IPS DF 4.7 (cell line): ENCODE measurements around the gene SBNO2.

Experiments used
- DNase-seq: peaks from one replicate; pipeline ENCODE4 v3.0.0-alpha.2; 2013; ENCODE audit warnings: low spot score; ENCODE audit errors: extremely low read depth

SBNO2 gene

DNA sequence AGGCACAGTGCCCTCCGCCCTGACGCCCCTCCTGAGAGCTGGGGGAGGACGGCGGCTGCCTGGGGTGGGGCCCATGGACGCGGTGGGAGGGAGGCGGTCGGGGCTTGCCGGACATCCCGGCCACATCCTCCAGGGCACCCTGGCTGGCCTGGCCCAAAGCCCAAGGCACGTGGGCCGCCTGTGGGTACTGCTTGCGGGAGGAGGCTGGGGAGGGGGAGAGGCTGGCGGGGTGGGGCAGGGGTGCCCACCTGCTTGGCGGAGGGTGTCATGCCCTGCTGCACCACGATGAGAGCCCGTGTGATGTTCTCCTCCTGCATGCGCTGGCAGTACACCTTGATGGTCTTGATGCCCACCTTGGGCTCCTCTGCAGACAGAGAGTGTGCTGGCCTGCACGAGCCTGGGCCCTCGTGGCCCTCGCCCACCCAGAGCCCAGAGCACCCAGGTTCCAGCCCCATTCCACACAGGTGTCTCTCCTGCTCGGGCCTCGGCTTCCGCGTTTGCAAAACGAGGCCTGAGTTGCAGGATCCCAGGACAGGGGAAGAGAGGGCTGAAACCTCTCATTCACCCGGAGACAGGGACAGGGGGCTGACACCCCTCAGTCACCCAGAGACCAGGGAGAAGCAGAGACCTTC lies 82.4 kb downstream of the SBNO2 start:
- DNase-seq = no peak

DNA sequence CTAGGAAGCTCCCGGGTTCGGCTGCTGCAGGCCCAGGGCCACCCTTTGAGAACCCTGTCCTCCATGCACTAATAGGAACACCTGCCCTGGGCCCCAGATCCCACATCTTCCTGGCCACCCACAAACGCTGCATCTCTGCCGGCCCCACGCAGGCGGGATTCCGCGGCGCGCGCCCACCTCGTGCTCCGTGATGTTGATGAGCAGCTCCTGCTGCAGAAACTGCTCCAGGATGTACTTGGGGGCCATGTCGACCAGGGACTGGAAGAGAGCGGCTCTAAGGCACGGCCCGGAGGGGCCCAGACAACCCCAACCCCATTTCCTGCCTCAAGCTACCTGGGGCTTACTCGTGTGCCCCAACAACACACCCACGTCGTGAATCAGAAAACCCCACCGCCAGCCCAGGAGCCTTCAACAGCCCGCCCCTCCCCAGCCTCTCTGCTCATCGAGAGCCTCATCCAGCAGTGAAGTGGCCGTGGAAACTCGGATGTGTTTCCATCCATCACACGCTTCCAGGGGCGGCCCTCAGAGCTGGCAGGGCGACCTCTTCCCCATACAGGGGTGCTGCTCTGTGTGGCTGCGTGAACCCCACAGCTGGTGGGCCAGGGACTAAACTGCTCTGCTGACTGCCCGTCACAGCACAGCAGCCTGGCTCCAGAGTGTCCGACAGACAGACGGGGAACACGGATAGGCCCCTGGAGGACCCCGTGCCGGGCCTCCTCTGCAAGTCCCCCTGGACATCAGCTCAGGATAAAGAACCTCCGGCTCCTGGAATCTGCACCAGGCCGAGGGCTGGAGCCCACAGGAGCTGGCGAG lies 83.1 kb downstream of the SBNO2 start:
- DNase-seq = no peak

DNA sequence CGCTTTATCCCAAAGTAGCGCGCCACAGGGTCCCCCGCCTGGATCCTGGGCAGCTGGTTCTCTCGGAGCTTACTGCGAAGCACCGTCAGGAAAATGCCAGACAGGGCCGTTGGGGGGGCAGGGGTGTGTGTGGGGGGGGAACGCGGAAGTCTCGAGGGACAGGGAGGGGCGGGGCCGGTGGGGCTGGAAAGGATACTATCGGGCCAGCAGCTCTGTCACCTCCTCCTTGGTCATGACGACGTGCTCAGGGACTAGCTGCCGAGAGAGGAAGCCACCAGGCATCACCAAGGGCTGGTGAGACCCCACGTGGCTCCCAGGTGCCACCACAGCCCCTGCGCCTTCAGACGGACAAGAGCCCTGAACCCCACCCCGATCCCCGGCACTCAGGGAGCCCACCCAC lies 84.2 kb downstream of the SBNO2 start:
- no peak for DNase-seq

DNA sequence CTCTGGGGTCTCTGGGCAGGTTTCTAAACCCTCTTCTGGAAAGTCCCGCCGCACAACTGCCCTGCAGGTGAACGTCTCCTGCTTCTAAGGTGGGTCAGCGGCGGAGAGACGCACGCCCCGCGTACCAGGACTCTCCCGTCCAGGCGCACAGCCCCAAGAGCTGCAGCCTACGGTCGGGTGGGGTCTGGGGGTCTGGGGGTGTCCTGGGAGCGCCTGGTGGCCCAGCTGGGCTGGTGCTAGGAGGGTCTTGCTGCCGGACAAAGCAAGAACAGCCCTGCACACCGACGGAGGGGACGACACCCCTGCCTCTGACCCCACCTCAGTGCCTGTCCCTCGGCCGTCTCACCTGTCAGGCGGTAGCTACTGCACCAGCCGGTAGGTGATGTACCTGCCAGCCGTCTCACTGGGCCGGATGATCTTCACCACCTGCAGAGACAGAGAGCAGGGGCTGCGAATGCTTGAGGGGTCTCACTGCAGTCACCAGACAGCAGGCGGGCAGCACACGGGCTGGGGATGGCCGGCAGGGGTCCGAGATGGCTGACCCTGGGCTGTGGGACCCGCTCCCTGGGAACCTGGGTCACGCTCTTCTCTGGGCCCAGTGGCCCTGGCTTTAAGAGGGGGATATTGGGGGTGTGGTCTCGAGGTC lies 84.8 kb downstream of the SBNO2 start:
- DNase-seq = no peak

DNA sequence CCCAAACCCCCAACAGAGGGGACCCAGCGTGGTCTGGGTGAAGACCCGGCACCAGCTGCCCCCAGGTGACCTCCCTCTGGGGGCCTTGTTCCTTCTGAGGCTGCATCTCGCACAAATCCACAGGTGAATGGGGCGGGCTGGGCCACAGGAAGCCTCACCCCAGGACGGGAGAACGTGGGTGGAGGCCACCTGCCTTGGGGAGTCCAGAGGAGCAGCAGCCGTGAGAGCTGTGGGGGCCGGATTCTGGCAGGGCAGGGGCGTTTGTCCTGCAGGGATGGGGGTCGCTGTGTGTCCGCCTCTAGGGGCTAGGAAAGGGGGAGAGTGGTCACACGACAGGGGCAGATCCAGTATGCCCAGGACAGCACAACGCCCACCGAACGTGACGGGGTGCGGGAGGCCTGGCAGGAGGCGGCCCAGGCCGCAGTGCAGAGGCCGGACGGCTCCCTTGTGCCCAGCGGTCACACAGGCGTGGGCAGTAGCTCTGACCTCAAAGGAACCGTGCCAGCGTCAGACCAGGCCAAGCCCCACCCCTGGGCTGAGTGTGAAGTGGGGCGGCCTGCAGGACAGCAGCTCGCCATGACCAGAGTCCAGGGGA lies 85.6 kb downstream of the SBNO2 start:
- no peak for DNase-seq

DNA sequence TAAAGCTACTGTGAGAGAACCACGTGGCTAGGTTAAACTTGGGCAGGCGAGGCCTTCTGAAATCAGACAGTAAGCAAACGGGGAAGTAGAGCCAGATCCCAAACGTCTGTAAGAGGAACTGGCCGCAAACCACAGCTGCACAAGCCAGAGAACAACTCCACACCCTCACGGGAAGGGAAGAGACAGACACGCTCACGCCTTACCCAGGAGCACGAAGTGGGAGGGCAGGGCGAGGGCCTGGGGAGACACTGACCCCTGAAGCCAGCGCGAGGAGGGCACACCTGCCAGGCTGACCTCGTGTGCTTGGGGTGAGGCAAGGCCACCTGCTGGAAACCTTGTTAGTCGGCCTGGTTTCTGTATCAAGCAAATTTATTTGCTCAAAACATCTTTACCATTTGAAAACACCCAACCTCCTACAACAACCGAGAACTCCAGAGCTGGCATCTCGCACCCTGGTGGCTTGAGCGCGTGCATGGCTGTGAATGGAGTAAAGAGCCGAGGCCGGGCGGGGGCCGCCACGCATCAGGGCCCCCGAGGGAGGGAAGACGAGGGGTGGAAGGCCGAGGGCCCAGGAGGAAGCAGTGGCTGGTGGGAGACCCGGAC lies 86.2 kb downstream of the SBNO2 start:
- DNase-seq = no peak

DNA sequence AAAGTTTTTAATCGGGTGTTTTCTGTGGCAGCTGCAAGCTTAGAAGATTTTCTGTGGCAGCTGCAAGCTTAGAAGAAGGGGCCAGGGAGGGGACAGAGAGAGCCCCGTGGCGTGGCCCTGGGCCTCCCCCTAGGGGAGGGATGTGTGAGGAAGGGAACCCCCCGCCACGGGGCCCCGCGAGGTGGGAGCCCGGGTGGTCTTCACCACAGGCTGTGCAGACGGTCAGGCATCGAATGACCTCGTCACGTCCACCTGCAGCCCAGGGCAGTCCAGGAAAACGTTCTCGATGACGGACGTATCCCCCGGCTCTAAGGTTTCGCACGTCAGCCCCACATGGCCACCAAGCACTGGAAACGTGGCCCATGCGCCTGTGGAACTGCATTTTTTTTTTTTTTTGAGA lies 87.5 kb downstream of the SBNO2 start:
- no peak for DNase-seq

DNA sequence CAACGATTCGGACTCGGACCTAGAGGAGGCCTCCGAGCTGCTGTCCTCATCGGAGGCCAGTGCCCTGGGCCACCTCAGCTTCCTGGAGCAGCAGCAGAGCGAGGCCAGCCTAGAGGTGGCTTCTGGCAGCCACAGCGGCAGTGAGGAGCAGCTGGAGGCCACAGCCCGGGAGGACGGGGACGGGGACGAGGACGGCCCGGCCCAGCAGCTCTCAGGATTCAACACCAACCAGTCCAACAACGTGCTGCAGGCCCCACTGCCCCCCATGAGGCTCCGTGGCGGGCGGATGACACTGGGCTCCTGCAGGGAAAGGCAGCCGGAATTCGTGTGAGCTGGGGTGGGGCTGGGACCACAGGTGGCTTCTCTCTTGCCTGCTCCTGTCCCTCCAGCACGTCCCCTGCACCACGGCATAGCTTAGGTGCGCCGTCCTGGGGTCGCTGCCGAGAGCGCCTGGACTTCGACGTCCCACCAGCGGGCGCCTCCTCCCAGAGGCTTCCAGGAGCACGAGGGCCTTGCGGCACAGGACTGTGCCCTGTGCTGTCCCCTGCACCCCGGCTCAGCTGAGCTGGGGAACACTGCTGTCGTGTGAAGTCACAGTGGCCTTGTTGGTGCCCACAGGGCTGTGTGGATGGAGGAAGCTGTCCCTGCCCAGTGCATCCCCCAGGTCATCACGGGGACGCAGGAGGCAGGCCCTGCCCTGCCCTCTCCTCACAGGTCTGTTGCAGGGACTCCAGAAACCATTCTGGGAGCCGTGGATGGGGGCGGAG lies 88.2 kb downstream of the SBNO2 start:
- DNase-seq = no peak

DNA sequence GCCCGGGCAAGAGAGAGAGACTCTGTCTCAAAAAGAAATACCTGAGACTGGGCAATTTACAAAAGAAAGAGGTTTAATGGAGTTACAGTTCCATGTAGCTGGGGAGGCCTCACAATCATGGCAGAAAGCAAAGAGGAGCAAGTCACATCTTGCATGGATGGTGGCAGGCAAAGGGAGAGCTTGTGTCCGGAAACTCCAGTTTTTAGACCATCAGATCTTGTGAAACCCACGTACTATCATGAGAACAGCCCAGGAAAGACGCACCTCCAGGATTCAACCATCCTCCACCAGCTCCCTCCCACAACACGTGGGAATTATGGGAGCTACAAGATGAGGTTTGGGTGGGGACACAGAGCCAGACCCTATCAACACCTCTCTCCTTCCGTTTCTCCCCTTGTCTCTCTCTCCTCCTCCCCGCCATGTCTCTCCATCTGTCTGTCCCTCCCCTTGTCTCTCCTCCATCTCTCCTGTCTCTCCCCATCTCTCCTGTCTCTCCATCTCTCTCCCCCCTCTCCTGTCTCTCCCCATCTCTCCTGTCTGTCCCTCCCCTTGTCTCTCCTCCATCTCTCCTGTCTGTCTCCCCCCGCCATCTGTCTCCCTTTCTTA lies 88.9 kb downstream of the SBNO2 start:
- DNase-seq = no peak

DNA sequence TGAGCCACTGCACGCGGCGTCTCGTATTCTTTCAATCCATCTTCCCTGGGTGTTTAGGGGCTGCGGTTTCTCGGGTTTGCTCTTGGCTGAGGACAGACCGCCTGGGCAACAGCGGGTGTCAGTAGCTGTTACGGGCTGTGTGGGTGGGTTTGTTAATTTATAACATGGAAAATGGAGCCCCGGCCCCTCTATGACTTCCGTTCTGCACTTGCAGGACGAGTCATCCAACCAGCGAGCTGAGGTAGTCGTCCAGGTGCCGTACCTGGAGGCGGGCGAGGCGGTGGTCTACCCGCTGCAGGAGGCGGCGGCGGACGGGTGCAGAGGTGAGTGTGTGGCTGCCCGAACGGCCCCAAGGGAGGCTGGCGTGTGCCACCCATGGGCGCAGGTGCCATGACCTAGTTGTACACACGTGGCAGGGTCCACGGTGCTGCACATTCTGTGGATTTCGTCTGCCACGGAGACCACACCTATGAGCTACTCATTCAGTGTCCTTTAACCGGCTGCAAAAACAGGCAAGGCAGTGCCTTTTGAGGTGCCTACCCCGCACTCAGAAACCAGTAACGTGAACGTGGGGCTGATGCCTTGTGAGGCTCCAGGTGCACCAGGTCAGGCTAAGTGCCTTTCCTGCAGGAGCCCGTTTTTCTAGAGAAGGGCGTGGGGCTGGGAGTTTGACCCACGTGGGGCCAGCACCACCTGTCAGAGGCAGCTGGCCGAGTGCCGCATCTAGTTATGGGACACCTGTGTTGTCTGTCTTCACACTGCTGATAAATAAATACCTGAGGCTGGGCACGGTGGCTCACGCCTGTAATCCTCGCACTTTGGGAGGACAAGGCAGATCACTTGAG lies 89.8 kb downstream of the SBNO2 start:
- DNase-seq = no peak

DNA sequence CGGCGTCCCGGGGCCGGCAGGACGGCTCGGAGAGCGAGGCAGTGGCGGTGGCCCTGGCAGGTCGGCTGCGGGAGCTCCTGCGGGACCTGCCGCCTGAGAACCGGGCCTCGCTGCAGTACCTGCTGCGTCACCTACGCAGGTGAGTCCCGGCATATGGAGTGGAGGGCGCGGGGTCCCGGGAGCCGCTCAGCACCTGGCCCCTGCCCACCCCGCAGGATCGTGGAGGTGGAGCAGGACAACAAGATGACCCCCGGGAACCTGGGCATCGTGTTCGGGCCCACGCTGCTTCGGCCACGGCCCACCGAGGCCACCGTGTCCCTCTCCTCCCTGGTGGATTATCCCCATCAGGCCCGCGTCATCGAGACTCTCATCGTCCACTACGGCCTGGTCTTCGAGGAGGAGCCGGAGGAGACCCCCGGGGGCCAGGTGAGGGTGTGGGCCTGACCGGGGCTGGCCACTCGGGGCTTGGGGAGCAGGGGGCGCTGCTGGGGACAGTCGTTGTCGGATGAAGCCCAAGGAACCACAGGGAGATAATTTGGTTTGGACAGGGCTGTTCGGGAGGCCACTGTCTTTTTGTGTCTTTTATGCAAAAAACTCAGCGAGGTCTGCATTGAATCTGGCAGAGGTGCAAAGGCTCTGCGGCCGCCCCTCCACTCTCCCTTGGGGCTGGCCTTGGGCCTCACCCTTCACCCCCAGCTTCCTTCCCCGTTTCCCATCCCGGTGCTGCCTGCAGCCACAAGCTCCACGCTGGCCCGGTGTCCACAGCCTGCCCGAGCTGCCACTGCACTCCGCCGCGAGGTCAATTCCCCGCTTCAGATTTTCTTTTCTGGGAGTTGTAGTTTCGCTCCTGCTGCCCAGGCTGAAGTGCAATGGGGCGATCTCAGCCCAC lies 90.9 kb downstream of the SBNO2 start:
- DNase-seq = no peak

DNA sequence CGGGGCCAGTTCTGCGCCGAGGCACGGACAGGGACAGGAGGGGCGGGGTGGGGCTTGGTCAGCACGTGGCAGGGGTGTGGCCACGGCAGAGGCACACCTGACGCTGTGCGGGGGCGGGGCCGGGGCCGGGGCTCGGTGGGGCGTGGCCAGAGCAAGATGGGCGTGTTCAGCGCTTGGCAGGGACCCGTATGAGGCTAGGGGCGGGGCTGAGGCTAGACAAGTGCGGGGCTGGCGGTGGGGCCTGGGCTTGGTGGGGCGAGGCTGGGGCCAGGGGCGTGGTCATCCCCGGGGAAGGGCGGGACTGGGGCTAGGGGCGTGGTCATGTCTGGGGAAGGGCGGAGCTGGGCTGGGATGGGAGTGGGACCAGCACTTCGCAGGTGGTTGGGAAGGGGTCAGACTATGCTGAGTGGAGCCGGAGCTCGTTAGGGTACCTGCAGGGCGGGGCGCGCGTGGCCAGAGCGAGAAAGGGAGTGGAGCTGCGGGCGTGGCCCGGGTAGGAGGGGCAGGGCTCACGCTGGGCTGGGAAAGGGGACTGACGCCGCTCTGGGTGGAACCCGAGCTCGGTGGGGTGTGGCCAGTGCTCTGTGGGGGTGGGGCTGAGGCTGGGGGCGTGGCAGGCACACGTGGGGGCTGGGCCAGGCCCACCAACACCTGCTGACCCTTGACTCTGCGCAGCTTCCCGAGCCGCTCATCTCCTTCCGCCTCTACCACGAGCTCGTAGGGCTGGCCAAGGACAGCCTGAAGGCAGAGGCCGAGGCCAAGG lies 91.7 kb downstream of the SBNO2 start:
- DNase-seq = no peak

DNA sequence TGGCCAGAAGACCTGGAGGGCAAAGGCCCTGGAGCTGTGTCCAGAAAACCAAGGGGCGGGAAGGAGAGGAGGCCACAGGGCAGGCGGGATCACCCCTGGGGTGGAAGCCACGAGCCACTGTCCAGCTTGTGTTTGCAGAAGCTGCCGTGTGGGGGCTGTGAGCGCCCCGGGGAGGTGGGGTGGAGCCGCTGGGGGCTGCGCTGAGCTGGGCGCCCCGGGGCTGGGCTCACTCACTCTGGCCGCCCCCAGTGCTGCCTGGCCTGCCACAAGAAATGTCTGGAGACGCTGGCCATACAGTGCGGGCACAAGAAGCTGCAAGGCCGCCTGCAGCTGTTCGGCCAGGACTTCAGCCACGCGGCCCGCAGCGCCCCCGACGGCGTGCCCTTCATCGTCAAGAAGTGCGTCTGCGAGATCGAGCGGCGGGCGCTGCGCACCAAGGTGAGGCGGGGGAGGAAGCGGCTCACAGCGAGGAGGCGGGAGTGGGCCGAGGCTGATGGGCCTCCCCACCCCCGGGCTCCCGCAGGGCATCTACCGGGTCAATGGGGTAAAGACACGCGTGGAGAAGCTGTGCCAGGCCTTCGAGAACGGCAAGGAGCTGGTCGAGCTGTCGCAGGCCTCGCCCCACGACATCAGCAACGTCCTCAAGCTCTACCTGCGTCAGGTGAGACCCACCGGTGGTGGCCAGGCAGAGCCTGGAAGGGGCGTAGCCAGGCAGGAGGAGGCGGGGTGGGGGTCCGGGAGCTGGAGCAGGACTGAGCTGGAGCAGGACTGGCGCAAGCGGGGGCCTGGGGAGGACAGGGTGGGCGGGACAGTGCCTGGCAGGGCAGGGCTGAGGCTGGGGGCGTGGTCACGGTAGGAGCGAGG lies 92.5 kb downstream of the SBNO2 start:
- DNase-seq = no peak

DNA sequence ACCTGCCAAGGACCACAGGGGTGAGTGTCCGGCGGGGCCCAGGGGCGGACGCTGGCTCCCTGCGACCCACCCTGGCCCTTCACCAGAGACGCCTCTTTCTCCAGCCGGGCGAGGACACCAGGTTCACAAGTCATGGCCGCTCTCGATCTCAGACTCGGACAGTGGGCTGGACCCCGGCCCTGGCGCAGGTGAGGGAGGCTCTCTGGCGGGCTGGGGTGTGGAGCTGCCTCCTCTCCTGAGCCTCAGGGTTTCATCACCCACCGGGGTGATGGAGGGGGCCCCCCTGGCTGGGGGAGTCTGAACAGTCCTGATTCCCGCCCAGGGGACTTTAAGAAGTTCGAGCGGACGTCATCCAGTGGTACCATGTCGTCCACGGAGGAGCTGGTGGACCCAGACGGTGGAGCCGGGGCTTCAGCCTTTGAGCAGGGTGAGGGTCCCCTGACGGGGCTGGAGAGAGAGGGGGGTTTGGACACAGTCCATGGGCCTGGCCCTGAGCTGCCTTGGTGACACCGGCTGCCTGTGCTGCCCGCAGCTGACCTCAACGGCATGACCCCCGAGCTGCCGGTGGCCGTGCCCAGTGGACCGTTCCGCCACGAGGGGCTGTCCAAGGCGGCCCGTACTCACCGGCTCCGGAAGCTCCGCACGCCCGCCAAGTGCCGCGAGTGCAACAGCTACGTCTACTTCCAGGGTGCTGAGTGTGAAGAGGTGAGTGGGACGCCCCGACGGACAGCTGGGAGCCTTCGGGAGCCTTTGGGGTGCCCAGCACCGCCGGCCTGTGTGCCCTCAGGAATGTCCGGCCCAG lies 93.5 kb downstream of the SBNO2 start:
- no peak for DNase-seq

DNA sequence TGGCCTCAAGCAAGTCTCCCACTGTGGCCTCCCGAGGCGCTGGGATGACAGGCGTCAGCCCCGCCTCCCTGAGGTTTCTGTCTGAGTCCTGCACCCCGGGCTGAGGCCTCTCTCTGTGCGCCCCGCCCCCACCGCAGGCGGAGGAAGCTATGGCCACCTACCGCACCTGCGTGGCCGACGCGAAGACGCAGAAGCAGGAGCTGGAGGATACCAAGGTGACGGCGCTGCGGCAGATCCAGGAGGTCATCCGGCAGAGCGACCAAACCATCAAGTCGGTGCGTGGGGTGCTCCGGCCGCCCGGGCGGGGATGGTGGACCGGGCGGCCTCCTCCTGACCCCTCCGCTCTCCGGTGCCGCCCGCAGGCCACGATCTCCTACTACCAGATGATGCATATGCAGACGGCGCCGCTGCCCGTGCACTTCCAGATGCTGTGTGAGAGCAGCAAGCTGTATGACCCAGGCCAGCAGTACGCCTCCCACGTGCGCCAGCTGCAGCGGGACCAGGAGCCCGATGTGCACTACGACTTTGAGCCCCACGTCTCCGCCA lies 94.4 kb downstream of the SBNO2 start:
- DNase-seq = no peak

DNA sequence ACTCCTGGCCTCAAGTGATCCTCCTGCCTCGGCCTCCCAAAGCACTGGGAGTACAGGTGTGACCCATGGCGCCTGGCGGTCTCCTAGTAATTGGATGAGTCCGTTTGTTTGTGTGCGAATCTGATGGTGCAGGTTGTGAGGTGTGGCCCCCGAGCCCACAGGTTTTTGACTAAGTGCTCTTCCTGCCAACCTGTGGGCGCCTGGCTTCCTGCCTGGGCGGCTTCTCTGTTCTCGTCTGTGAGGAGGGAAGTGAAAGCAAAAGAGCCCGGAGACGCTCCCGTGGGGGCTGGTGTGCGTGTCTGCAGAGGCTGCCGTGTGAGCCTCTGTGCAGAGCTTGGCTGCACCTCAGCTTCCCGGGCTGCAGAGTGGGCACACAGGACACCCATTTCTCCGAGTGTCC lies 97.1 kb downstream of the SBNO2 start:
- DNase-seq = no peak
